Sigmoid colon (tissue), 7 donors: ENCODE data around the gene BLMH. TPM values are rescaled to one million over a fixed set of nuclear protein-coding genes. Genes with fewer than 3 reads are reported as not detected.
"Not testable (repeated sequence)": the region's sequence is repeated elsewhere in the genome, so short reads cannot be mapped to it uniquely, and the experiment has no call there.

Experiments
- DNase-seq: peaks from one replicate; pipeline ENCODE4 v3.0.0-alpha.2; 2019
- H3K27ac ChIP-seq, 4 donors: fragments of 200-600 bp; sonication (generic); one replicate each; pipeline ENCODE4 v1.5.1; 2016 to 2019; ENCODE audit warnings: mild to moderate bottlenecking in 1 of 4
- H3K27me3 ChIP-seq, 3 donors: fragments of 200-600 bp; sonication (generic); one replicate each; pipeline ENCODE4 v1.5.1; 2019; ENCODE audit warnings: mild to moderate bottlenecking in 1 of 3
- H3K36me3 ChIP-seq, 4 donors: fragments of 200-600 bp; sonication (generic); one replicate each; pipeline ENCODE4 v1.5.1; 2016 to 2019
- H3K4me1 ChIP-seq, 4 donors: fragments of 200-600 bp; sonication (generic); one replicate each; pipeline ENCODE4 v1.5.1; 2017 to 2019
- H3K4me3 ChIP-seq, 4 donors: fragments of 200-600 bp; sonication (generic); one replicate each; pipeline ENCODE4 v1.5.1; 2017 to 2019; ENCODE audit warnings: mild to moderate bottlenecking in 2 of 4, moderate library complexity in 1 of 4
- H3K9me3 ChIP-seq, 4 donors: fragments of 200-600 bp in 3 of 4; sonication (generic) in 3 of 4; one replicate each; pipeline versions ENCODE4 v1.5.1 to v1.6.1; 2013 to 2019
- CTCF ChIP-seq, 4 experiments: fragments of 450-650 bp in 3 of 4; fragments of 200-600 bp in 1 of 4; IDR thresholded peaks; one replicate each; pipeline ENCODE4 v1.5.1; 2016 to 2019; ENCODE audit warnings: antibody characterized with exemption in 4 of 4, mild to moderate bottlenecking in 3 of 4, moderate library complexity in 2 of 4
- EP300 ChIP-seq, 4 donors: sonication (generic); formaldehyde crosslinking; IDR thresholded peaks; one replicate each; pipeline ENCODE4 v1.6.1; 2017; ENCODE audit warnings: antibody characterized with exemption in 4 of 4
- POLR2A ChIP-seq, 2 donors: fragments of 450-650 bp; IDR thresholded peaks; one replicate each; pipeline ENCODE4 v1.6.1; 2016; ENCODE audit warnings: antibody characterized with exemption in 2 of 2, mild to moderate bottlenecking in 2 of 2, moderate library complexity in 2 of 2
- POLR2AphosphoS5 ChIP-seq, 4 donors: sonication (generic); formaldehyde crosslinking; IDR thresholded peaks; one replicate each; pipeline ENCODE4 v1.6.1; 2017; ENCODE audit warnings: antibody characterized with exemption in 4 of 4
- WGBS, 2 donors: extraction: QIAGEN DNeasy Blood & Tissue Kit; methylation state at CpG; one replicate each; pipeline ENCODE4 v1.1.7; 2013; 5-methylcytosine and 5-hydroxymethylcytosine counted together
- intact Hi-C: fragments of 100-400 bp; cut with DNase I; formaldehyde crosslinking; loops from one replicate; pipeline ENCODE4 v1.15.1; 2023
- polyA plus RNA-seq, 3 donors: library from polyadenylated mRNA; stranded (reverse); fragments of 200-250 nt; gene quantifications; one replicate each; pipeline ENCODE4 v1.2.3, GENCODE V29; 2013
- total RNA-seq, 4 donors: library from RNA; depleted of rRNA; stranded (reverse); fragments of >200 nt; gene quantifications; one replicate each; pipeline ENCODE4 v1.1.0, GENCODE V29; 2016
- donor health status: healthy with polysubstance abuse.
- donor health status: Bipolar disorder and iron deficiency.
- donor health status: healthy.

The BLMH gene
- total and polyA plus RNA-seq, 7 donors: 8.6 to 33.8 (median 20.8) TPM

GRCh38 chr17:30232824-30233427 is 58.8 kb downstream of the BLMH start:
- DNase-seq: no peak
- no peak overlapping the region for H3K4me3 ChIP-seq
- intact Hi-C loops: no loop called here
- peaks cover 10 to 53% (median 21%) of the 10 kb centered on the region in 3 donors for H3K27me3 ChIP-seq
- H3K4me1 ChIP-seq: peaks cover 0 to 29% (median 26%) of the 10 kb centered on the region in 4 donors
- no peaks in the 10 kb centered on the region for H3K9me3 ChIP-seq
- H3K27ac ChIP-seq: no peak overlapping the region
- 30 to 69% methylated on average over 11 of the region's 11 CpGs for WGBS, 2 donors
- TF ChIP-seq CTCF (IDR thresholded peaks at IDR 0.05) (no peak), EP300 (IDR thresholded peaks at IDR 0.05) (no peak), POLR2A (IDR thresholded peaks at IDR 0.05) (no peak)
- no peaks in the 10 kb centered on the region for H3K36me3 ChIP-seq

DNA sequence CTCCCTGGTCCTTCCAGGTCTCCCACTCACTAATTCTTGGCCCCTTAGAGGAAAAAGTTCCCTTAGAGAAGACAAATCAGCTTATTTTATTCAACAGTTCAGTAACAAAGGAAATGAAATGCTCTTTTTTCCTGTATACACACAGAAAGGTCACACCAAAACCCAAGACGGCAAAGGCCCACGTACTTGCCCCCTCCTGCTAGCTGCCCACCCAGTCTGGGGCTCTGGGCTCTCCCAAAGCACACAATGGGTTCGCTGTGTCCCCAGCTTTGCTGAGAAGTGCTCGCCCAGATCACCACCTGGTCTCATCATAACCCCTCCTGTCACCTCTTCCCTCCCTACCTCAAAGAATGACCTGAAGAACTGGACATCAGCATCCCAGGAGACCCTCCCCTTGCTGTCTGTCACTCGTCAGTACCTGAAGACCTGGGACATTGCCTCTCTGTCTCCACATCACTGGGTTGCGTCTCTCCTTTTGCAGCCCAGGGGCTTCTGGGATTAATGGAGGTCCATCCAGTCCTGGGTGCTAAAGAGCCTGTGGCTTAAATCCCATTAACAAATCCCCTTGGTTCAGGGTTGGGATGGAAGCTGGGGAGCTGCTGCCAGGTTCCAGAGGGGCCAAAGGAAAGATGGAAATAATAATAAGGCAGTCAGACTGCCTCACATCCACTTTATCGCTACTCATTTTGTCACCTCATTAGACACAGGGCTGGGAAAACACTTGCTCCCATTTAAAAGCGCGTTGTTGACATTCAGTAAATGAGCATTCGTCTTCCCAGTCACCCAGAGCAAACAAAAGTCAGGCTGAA is 59.5 kb downstream of the BLMH start:
- Histone ChIP-seq H3K27me3 (peaks cover 5 to 46% (median 14%) of the 10 kb centered on the region in 3 donors), H3K4me3 (no peak overlapping the region), H3K9me3 (no peaks in the 10 kb centered on the region), H3K36me3 (no peaks in the 10 kb centered on the region), H3K27ac (no peak overlapping the region), H3K4me1 (peaks cover 0 to 23% (median 19%) of the 10 kb centered on the region in 4 donors)
- 66 to 79% methylated on average over 10 of the region's 10 CpGs for WGBS, 2 donors
- no peak for DNase-seq
- no peak for TF ChIP-seq POLR2AphosphoS5 (IDR thresholded peaks at IDR 0.05)
- no peak for TF ChIP-seq POLR2A (IDR thresholded peaks at IDR 0.05)
- TF ChIP-seq CTCF (IDR thresholded peaks at IDR 0.05): no peak
- no peak for TF ChIP-seq EP300 (IDR thresholded peaks at IDR 0.05)
- intact Hi-C loops: no loop called here

DNA sequence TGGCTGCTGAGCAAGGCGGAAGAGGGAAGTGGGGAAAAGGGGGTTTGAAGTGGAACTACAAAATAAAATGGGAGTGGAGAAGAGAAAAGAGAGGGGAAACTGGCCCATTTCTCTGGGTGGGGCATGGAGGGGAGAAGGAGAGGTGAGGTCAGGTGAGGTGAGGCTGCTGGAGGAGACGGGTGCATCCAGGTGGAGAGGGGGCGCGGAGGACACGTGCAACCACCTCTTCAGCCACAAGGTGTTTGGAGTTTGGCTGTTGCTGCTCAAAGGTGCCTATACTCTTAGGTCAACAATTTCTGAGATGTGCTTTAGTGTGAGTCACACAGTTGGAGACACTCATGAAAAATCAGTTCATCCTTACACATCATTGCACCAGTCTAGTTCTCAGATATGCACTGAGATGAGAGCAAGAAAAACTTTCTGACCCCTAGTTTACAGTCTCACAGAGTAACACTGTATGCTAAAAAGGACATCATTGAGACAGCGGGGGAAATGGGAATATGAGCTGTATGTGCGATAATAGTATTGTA is 61.1 kb downstream of the BLMH start:
- Histone ChIP-seq H3K36me3 (no peaks in the 10 kb centered on the region), H3K27ac (no peak overlapping the region), H3K9me3 (no peaks in the 10 kb centered on the region), H3K27me3 (peaks cover 0 to 31% (median under 1%) of the 10 kb centered on the region in 3 donors), H3K4me3 (no peak overlapping the region), H3K4me1 (peaks cover 0 to 10% (median 7%) of the 10 kb centered on the region in 4 donors)
- TF ChIP-seq EP300 (IDR thresholded peaks at IDR 0.05): no peak
- TF ChIP-seq POLR2A (IDR thresholded peaks at IDR 0.05): no peak
- TF ChIP-seq POLR2AphosphoS5 (IDR thresholded peaks at IDR 0.05): no peak
- no peak for TF ChIP-seq CTCF (IDR thresholded peaks at IDR 0.05)
- intact Hi-C loops: no loop called here
- no peak for DNase-seq
- WGBS, 2 donors: 90 to 91% methylated on average over 7 of the region's 7 CpGs

- 74 to 85% methylated on average over 1 of the region's 1 CpG for WGBS, 2 donors
These were observed 61.7 kb downstream of the BLMH start for GRCh38 chr17:30230009-30230408.

GRCh38 chr17:30229012-30229411 is 62.7 kb downstream of the BLMH start:
- TF ChIP-seq EP300 (IDR thresholded peaks at IDR 0.05) (no peak), POLR2A (IDR thresholded peaks at IDR 0.05) (no peak), POLR2AphosphoS5 (IDR thresholded peaks at IDR 0.05) (no peak), CTCF (IDR thresholded peaks at IDR 0.05) (no peak)
- H3K27me3 ChIP-seq: peaks cover 0 to 16% (median 0%) of the 10 kb centered on the region in 3 donors
- no peak for DNase-seq
- intact Hi-C loops: no loop called here
- no peak overlapping the region for H3K27ac ChIP-seq
- no peaks in the 10 kb centered on the region for H3K4me1 ChIP-seq
- H3K36me3 ChIP-seq: no peaks in the 10 kb centered on the region
- WGBS, 2 donors: 32 to 70% methylated on average over 7 of the region's 7 CpGs
- no peak overlapping the region for H3K4me3 ChIP-seq
- H3K9me3 ChIP-seq: no peaks in the 10 kb centered on the region

More at GRCh38 chr17:30230009-30230408, 61.7 kb downstream of the BLMH start:
- H3K4me1 ChIP-seq, H3K4me3 ChIP-seq, H3K9me3 ChIP-seq, H3K36me3 ChIP-seq, H3K27ac ChIP-seq, DNase-seq, intact Hi-C loops: not testable (repeated sequence)
- H3K27me3 ChIP-seq: peaks cover 0 to 24% (median 0%) of the 10 kb centered on the region in 3 donors
